Gastrocnemius medialis (tissue), 4 donors: ENCODE results near the gene UBAP1L.

Source experiments
- POLR2A ChIP-seq, 2 donors: fragments of 450-650 bp; IDR thresholded peaks; one replicate each; pipeline ENCODE4 v1.6.1; 2017; ENCODE audit warnings: antibody characterized with exemption in 2 of 2, mild to moderate bottlenecking in 2 of 2, moderate library complexity in 2 of 2
- TF ChIP-seq, protein P1 (sequence below), 5 experiments: fragments of 450-650 bp in 3 of 5; fragments of 200-600 bp in 2 of 5; sonication (generic) in 2 of 5; IDR thresholded peaks in 4 of 5; conservative IDR thresholded peaks in 1 of 5; 1 replicate in 4 of 5; 2 replicates in 1 of 5; pipeline ENCODE4 v1.5.1; 2016 to 2019; ENCODE audit warnings: antibody characterized with exemption in 5 of 5, mild to moderate bottlenecking in 3 of 5, moderate library complexity in 3 of 5

DNA sequence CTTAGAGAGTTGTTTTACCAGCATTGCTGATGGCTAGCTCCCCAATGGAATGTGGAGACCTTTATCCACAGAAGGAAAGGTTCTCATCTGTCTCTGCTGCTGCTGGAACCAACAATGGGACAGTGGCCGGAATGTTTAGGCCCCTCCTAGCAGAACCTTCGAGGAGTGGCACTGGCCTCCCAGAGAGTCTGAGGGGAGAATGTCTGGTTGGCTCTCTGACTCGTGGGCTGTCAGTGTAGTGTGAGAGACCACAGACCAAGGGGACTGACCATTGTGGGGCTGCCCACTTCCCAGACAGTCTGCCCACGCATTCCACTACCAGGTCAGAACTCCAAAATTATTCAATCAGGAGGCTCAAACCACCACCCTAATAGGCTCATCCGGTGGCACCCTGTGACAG, 52.3 kb downstream of the UBAP1L start:
- TF ChIP-seq, protein P1, sequence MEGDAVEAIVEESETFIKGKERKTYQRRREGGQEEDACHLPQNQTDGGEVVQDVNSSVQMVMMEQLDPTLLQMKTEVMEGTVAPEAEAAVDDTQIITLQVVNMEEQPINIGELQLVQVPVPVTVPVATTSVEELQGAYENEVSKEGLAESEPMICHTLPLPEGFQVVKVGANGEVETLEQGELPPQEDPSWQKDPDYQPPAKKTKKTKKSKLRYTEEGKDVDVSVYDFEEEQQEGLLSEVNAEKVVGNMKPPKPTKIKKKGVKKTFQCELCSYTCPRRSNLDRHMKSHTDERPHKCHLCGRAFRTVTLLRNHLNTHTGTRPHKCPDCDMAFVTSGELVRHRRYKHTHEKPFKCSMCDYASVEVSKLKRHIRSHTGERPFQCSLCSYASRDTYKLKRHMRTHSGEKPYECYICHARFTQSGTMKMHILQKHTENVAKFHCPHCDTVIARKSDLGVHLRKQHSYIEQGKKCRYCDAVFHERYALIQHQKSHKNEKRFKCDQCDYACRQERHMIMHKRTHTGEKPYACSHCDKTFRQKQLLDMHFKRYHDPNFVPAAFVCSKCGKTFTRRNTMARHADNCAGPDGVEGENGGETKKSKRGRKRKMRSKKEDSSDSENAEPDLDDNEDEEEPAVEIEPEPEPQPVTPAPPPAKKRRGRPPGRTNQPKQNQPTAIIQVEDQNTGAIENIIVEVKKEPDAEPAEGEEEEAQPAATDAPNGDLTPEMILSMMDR (IDR thresholded peaks at IDR 0.05 in 4 of 5, conservative IDR thresholded peaks at IDR 0.05 in 1 of 5): no peak
- TF ChIP-seq POLR2A (IDR thresholded peaks at IDR 0.05): no peak
